NCI-H2171 treated with DMSO at 0.1 percent for 48 hours (cell line): Measurements from ENCODE around the gene PSMD4.
"Not testable (repeated sequence)": the region's sequence is repeated elsewhere in the genome, so short reads cannot be mapped to it uniquely, and the experiment has no call there.

ENCODE experiments used
- DNase-seq: peaks from one replicate; lab custom pipeline; 2025; lab: John Stamatoyannopoulos, UW

Gene PSMD4

GRCh38 chr1:151254217-151255213, at the start of gene PSMD4:
PSMD4 (plus strand) TSS chr1:151254734; CDS start chr1:151254783, 49 bp downstream.
- DNase-seq = peak; percentile 98

GRCh38 chr1:151205381-151205965, 49.1 kb upstream of the PSMD4 start:
- DNase-seq = not testable (repeated sequence)

- no peak for DNase-seq
Observed at GRCh38 chr1:151210830-151211229, 43.7 kb upstream of the PSMD4 start.

DNA sequence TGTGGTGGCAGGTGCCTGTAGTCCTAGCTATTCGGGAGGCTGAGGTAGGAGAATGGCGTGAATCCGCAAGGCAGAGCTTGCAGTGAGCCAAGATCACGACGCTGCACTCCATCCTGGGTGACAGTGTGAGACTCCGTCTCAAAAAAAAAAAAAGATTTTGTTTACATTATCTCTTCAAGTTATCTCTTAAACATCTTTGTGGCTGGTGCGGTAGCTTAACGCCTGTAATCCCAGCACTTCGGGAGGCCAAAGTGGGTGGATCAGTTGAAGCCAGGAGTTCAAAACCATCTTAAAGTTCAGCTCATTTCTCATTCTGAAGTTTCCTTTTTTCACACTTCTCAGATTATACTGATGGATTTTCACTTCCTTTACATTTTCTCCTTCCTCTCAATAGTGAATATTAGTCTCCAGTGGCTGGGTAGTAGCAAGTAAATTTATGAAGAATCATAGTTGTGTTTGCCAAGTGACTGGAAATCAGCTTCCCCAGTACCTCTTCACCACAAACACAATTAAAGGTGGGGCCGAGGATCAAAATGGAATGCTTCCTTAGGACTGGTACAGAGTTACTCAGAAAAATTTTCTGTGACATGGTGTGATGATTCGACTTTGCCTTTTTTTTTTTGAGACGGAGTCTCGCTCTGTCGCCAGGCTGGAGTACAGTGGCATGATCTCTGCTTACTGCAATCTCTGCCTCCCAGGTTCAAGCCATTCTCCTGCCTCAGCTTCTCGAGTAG, 42.4 kb upstream of the PSMD4 start:
- no peak for DNase-seq

- DNase-seq = no peak
Observed at GRCh38 chr1:151213560-151213959, 41.0 kb upstream of the PSMD4 start.

- DNase-seq = no peak
Observed at GRCh38 chr1:151221616-151222015, 32.9 kb upstream of the PSMD4 start.

DNA sequence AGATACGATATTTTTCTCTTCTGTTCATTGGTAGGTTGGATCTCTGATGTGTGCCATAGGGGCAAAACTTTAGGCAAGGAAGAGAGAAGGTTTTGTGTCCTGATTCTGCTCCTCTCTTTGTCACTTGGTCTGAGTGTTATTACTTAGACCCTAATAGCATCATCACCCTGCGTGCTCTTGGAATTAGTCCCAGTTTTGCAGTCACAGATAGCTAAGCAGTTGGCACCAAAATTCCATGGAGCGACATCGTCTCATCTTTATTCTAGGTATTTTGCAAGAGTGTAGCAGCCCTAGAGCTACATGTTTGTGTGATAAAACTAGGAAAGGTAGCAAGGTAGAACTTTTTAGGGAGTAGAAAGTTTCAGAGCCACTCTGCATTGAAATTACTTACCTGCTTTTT, 32.4 kb upstream of the PSMD4 start:
- no peak for DNase-seq

DNA sequence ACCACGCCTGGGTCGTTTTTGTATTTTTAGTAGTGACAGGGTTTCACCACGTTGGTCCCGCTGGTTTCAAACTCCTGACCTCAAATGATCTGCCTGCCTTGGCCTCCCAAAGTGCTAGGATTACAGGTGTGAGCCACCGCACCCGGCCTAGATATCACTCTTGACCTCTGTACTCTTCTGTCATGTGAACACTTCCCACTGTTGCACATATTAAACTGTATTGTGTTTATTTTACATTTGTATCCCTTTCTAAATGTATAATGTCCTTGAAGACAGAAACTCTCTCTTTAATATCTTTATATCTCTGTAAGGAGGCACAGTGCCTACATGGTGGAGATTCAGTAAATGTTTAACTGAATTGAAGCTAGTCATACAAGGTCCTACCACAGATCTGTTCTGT, 19.3 kb upstream of the PSMD4 start:
- DNase-seq = no peak

DNA sequence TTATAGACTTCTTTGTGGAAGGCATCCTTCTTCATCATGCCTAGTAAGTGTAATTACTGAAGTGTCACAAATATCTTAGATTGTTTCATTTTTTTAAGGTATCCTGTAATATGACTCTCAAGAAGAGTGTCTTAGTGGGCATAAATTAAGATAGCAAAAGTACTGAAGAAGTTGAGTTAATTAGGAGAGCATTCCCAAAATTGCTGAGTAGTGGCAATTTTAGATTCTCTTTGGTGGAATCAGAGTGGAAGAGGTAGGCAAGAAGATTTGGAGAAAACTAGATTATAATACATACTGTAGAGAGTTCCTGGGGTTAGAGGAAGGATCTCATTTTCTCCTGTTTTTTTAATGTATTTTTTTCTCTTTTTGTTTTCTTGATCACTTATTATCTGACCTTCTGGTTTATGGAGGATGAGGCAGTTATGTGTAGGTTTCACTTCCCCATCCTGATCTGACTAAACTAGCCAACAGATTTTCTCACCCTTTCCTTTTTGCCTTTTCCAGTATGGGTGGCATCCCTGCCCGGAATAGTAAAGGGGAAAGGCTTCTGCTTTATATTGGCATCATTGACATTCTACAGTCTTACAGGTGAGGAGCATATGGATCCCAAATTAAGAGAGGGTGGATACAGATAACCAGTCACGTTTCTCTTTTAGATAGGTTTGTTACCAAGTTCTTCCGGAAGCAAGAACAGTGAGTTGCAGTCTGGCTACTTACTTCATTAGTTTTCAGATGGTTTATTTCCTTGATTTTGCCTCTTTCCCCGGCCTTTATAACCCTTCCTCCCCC, 16.7 kb upstream of the PSMD4 start:
- DNase-seq = no peak

GRCh38 chr1:151238467-151238739, 16.1 kb upstream of the PSMD4 start:
- peak; percentile 87 for DNase-seq

DNA sequence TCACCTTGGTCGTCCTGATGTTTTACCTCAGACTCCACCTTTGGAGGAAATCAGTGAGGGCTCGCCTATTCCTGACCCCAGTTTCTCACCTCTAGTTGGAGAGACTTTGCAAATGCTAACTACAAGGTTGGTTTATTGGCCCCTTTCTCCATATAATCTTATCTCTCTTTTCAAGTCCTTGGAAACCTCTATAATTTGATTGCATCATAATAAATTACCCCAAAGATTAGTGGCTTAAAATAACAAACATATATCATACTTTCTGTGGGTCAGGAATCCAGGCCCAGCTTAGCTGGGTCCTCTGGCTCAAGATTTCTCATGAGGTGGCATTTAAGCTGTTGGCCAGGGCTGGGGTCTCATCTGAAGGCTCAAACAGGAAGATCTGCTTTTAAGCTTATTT, 12.1 kb upstream of the PSMD4 start:
- no peak for DNase-seq

DNA sequence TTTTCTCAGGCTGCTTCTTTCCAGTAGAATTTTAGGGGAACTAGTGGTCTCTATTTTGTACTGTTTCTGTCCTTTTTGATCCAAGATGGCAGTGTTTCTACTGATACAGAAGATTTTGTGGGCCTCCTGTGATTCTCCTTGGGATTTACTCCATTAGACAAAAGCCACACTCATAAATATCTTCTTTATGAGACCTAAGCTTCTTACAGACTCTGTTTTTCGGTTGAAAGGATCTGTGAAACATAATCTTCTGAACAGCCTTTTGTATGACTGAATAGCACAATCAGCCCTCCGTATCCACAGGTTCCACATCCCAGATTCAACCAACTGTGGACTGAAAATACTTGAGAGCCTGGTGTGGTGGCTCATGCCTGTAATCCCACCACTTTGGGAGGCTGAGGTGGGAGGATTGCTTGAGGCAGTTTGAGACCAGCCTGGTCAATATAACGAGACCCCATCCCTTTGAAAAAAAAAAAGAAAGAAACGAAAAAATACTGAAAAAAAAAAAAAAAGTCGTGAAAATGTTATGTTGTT, 10.8 kb upstream of the PSMD4 start:
- DNase-seq = no peak

DNA sequence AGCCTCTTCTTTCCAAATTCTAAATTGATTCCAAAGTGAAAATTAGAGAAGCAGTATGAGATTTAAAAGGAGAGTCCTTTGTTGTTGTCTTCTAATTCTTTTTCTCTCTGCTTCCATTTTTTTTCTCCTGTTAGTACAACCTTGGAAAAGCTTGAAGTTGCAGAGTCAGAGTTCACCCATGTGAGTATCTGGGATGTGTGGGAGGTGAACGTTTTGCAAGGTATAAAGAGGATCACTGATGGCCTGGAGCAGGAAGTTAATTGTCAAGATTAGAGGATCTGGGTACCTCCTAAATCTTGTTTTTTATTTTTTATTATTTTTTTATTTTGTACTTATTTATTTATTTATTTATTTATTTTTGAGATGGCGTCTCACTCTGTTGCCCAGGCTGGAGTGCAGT, 7.7 kb upstream of the PSMD4 start:
- DNase-seq = no peak

- peak; percentile 87 for DNase-seq
Observed at GRCh38 chr1:151251656-151252470, 2.7 kb upstream of the PSMD4 start.

- no peak for DNase-seq
Observed at GRCh38 chr1:151255381-151255780, 847 bp downstream of the PSMD4 start.

DNA sequence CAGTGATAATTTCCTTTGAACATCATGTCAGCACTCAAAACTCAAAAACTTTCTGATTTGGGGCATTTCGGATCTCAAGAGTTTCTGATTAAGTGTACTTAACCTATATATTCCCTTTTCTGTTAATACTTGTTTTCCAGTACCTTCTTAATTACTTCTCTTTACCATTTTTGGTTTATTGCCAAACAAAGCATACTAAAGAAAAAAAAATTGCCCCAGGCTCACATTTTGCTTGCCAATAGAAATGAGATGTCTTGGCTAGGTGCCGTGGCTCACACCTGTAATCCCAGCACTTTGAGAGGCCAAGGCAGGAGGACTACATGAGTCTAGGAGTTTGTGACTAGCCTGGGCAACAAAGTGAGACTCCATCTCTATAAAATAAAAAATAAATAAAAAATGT, 4.8 kb downstream of the PSMD4 start:
- DNase-seq = no peak

GRCh38 chr1:151265446-151266236, 11.1 kb downstream of the PSMD4 start:
- DNase-seq = no peak

GRCh38 chr1:151266315-151266714, 11.8 kb downstream of the PSMD4 start:
- DNase-seq = no peak

GRCh38 chr1:151266821-151267220, 12.3 kb downstream of the PSMD4 start:
- no peak for DNase-seq

GRCh38 chr1:151267760-151268159, 13.2 kb downstream of the PSMD4 start:
- no peak for DNase-seq
